ENCODE results near the gene SMIM35.

The SMIM35 gene

GRCh38 chr11:118106789-118107335 is 20.1 kb upstream of the SMIM35 start:
- TF ChIP-seq CTCF (conservative IDR thresholded peaks at IDR 0.05; ENCODE audit: low read depth, low read length): no peak
- H3K27me3 ChIP-seq (ENCODE audit: insufficient read depth, low read depth): no peaks in the 10 kb centered on the region
- H2AFZ ChIP-seq (ENCODE audit: low read depth): no peak overlapping the region
- H3K9ac ChIP-seq: no peak overlapping the region
- no peak overlapping the region for H3K27ac ChIP-seq
- H3K4me2 ChIP-seq: no peak overlapping the region
- no peaks in the 10 kb centered on the region for H3K36me3 ChIP-seq (ENCODE audit: insufficient read depth)
- no peaks in the 10 kb centered on the region for H4K20me1 ChIP-seq (ENCODE audit: insufficient read depth)
- no peaks in the 10 kb centered on the region for H3K4me1 ChIP-seq (ENCODE audit: low read depth, poor library complexity, severe bottlenecking)
- H3K4me3 ChIP-seq (IDR thresholded peaks at IDR 0.05; ENCODE audit: insufficient read depth, low read depth, low read length): no peak overlapping the region
- H3K79me2 ChIP-seq (ENCODE audit: insufficient read depth, low read depth): no peaks in the 10 kb centered on the region

- no peak overlapping the region for H3K4me2 ChIP-seq
- H3K9ac ChIP-seq: no peak overlapping the region
- no peaks in the 10 kb centered on the region for H3K27me3 ChIP-seq (ENCODE audit: insufficient read depth, low read depth)
- H3K36me3 ChIP-seq (ENCODE audit: insufficient read depth): no peaks in the 10 kb centered on the region
- no peaks in the 10 kb centered on the region for H4K20me1 ChIP-seq (ENCODE audit: insufficient read depth)
- H3K27ac ChIP-seq: no peak overlapping the region
- no peak overlapping the region for H3K4me3 ChIP-seq (IDR thresholded peaks at IDR 0.05; ENCODE audit: insufficient read depth, low read depth, low read length)
- no peaks in the 10 kb centered on the region for H3K79me2 ChIP-seq (ENCODE audit: insufficient read depth, low read depth)
- H2AFZ ChIP-seq (ENCODE audit: low read depth): no peak overlapping the region
- TF ChIP-seq CTCF (conservative IDR thresholded peaks at IDR 0.05; ENCODE audit: low read depth, low read length): no peak
- no peaks in the 10 kb centered on the region for H3K4me1 ChIP-seq (ENCODE audit: low read depth, poor library complexity, severe bottlenecking)
Measured at GRCh38 chr11:118105657-118106305, 19.0 kb upstream of the SMIM35 start.

- TF ChIP-seq CTCF (conservative IDR thresholded peaks at IDR 0.05; ENCODE audit: low read depth, low read length): no peak
- H3K4me1 ChIP-seq (ENCODE audit: low read depth, poor library complexity, severe bottlenecking): no peaks in the 10 kb centered on the region
- no peak overlapping the region for H3K27ac ChIP-seq
- no peak overlapping the region for H3K4me3 ChIP-seq (IDR thresholded peaks at IDR 0.05; ENCODE audit: insufficient read depth, low read depth, low read length)
- H3K27me3 ChIP-seq (ENCODE audit: insufficient read depth, low read depth): no peaks in the 10 kb centered on the region
- no peak overlapping the region for H3K9ac ChIP-seq
- H2AFZ ChIP-seq (ENCODE audit: low read depth): no peak overlapping the region
- H3K79me2 ChIP-seq (ENCODE audit: insufficient read depth, low read depth): no peaks in the 10 kb centered on the region
- H3K4me2 ChIP-seq: no peak overlapping the region
- no peaks in the 10 kb centered on the region for H4K20me1 ChIP-seq (ENCODE audit: insufficient read depth)
- H3K36me3 ChIP-seq (ENCODE audit: insufficient read depth): no peaks in the 10 kb centered on the region
Measured at GRCh38 chr11:118104491-118104890, 17.7 kb upstream of the SMIM35 start.

- no peak for TF ChIP-seq CTCF (conservative IDR thresholded peaks at IDR 0.05; ENCODE audit: low read depth, low read length)
Measured at GRCh38 chr11:118102721-118103261, 16.0 kb upstream of the SMIM35 start.

More at GRCh38 chr11:118102721-118103261, 16.0 kb upstream of the SMIM35 start:
- Histone ChIP-seq H3K4me3 (IDR thresholded peaks at IDR 0.05; ENCODE audit: insufficient read depth, low read depth, low read length) (no peak overlapping the region), H3K4me2 (no peak overlapping the region), H3K27ac (no peak overlapping the region), H3K27me3 (ENCODE audit: insufficient read depth, low read depth) (no peaks in the 10 kb centered on the region), H3K79me2 (ENCODE audit: insufficient read depth, low read depth) (no peaks in the 10 kb centered on the region), H2AFZ (ENCODE audit: low read depth) (no peak overlapping the region), H4K20me1 (ENCODE audit: insufficient read depth) (no peaks in the 10 kb centered on the region), H3K4me1 (ENCODE audit: low read depth, poor library complexity, severe bottlenecking) (no peaks in the 10 kb centered on the region), H3K9ac (no peak overlapping the region), H3K36me3 (ENCODE audit: insufficient read depth) (no peaks in the 10 kb centered on the region)

Measured in KMS-11 (cell line).